Right kidney (tissue), 1 donor: ENCODE results near the gene CD52.
"Not testable (repeated sequence)": the region's sequence is repeated elsewhere in the genome, so short reads cannot be mapped to it uniquely, and the experiment has no call there.

ENCODE experiments used
- DNase-seq: peaks from one replicate; pipeline ENCODE4 v3.0.0-alpha.2; 2016

Gene CD52

GRCh38 chr1:26283871-26284596, 33.7 kb upstream of the CD52 start:
- DNase-seq = no peak

GRCh38 chr1:26284597-26285347, 33.0 kb upstream of the CD52 start:
- DNase-seq = no peak

GRCh38 chr1:26285366-26286063, 32.2 kb upstream of the CD52 start:
- DNase-seq = no peak

GRCh38 chr1:26286064-26286416, 31.7 kb upstream of the CD52 start:
- DNase-seq = no peak

- DNase-seq = no peak
Measured at GRCh38 chr1:26287033-26287711, 30.6 kb upstream of the CD52 start.

GRCh38 chr1:26287811-26288210, 29.9 kb upstream of the CD52 start:
- DNase-seq = no peak

GRCh38 chr1:26288311-26288941, 29.3 kb upstream of the CD52 start:
- no peak for DNase-seq

GRCh38 chr1:26289158-26290059, 28.3 kb upstream of the CD52 start:
- DNase-seq = no peak

- no peak for DNase-seq
Measured at GRCh38 chr1:26290122-26290881, 27.5 kb upstream of the CD52 start.

- DNase-seq = peak; percentile 40
Measured at GRCh38 chr1:26290882-26291261, 26.9 kb upstream of the CD52 start.

- DNase-seq = no peak
Measured at GRCh38 chr1:26291433-26291832, 26.3 kb upstream of the CD52 start.

GRCh38 chr1:26291939-26292338, 25.8 kb upstream of the CD52 start:
- no peak for DNase-seq

- DNase-seq = not testable (repeated sequence)
Measured at GRCh38 chr1:26292735-26293134, 25.0 kb upstream of the CD52 start.

GRCh38 chr1:26293911-26294463, 23.8 kb upstream of the CD52 start:
- no peak for DNase-seq

GRCh38 chr1:26295194-26296138, 22.3 kb upstream of the CD52 start:
- DNase-seq = no peak

- DNase-seq = no peak
Measured at GRCh38 chr1:26296340-26297056, 21.3 kb upstream of the CD52 start.

GRCh38 chr1:26297057-26297790, 20.5 kb upstream of the CD52 start:
- DNase-seq = no peak

GRCh38 chr1:26297791-26298124, 20.0 kb upstream of the CD52 start:
- DNase-seq = no peak
